CD4-positive, alpha-beta T cell (primary cell): Measurements from ENCODE around the gene RNF213. TPM values are rescaled to one million over a fixed set of nuclear protein-coding genes. Genes with fewer than 3 reads are reported as not detected.

Experiments
- ATAC-seq: fragments of 200-7000 bp; cut with Tn5 transposase; one replicate; pipeline ENCODE4 v1.10.0; 2022; ENCODE audit warnings: mild to moderate bottlenecking; ENCODE audit not compliant: poor library complexity
- CTCF ChIA-PET: fragments of 350-600 bp; sonication (Branson Sonifier 250); formaldehyde crosslinking; loops from one replicate; lab custom pipeline; 2021; ENCODE audit warnings: antibody characterized with exemption, inconsistent platforms; lab: Charles Lee
- POLR2A ChIA-PET: fragments of 350-600 bp; sonication (Branson Sonifier 250); formaldehyde crosslinking; loops from one replicate; lab custom pipeline; 2021; ENCODE audit warnings: antibody characterized with exemption, inconsistent platforms; lab: Charles Lee
- DNase-seq, 14 experiments: peaks; one replicate each; pipeline ENCODE4 v3.0.0-alpha.2; 2013 to 2020; ENCODE audit warnings: mixed read lengths in 2 of 14
- H3K27ac ChIP-seq, 2 donors: one replicate each; pipeline versions ENCODE4 v1.5.1 to v1.7.0; 2013; ENCODE audit warnings: low read length in 2 of 2, low read depth in 1 of 2, mild to moderate bottlenecking in 1 of 2
- H3K27me3 ChIP-seq, 2 experiments: 1 replicate in 1 of 2; 2 replicates in 1 of 2; pipeline versions ENCODE4 v1.6.1 to v1.7.0; 2013; ENCODE audit warnings: low read length in 2 of 2, control low read depth in 1 of 2, mild to moderate bottlenecking in 1 of 2, moderate library complexity in 1 of 2; ENCODE audit not compliant: insufficient read depth in 2 of 2, control insufficient read depth in 1 of 2
- H3K36me3 ChIP-seq: one replicate; pipeline ENCODE4 v1.6.1; 2013; ENCODE audit warnings: low read length, control low read depth; ENCODE audit not compliant: insufficient read depth
- H3K4me1 ChIP-seq: one replicate; pipeline ENCODE4 v1.6.1; 2013; ENCODE audit warnings: low read length, control low read depth; ENCODE audit not compliant: insufficient read depth
- H3K4me3 ChIP-seq: one replicate; pipeline ENCODE4 v1.5.1; 2013; ENCODE audit warnings: mild to moderate bottlenecking, low read length, moderate library complexity
- H3K9me3 ChIP-seq, 2 experiments: 1 replicate in 1 of 2; 2 replicates in 1 of 2; pipeline versions ENCODE4 v1.6.1 to v1.7.0; 2013; ENCODE audit warnings: low read length in 2 of 2, mild to moderate bottlenecking in 2 of 2, control low read depth in 1 of 2, moderate library complexity in 1 of 2; ENCODE audit not compliant: control insufficient read depth in 1 of 2, insufficient read depth in 1 of 2
- H3K27ac Mint-ChIP-seq: one replicate; pipeline ENCODE4 v1.8.0; 2020; ENCODE audit warnings: mixed read lengths
- H3K27me3 Mint-ChIP-seq: one replicate; pipeline ENCODE4 v1.8.0; 2021; ENCODE audit warnings: mixed read lengths
- H3K36me3 Mint-ChIP-seq: one replicate; pipeline ENCODE4 v1.8.0; 2021; ENCODE audit warnings: low read depth, mixed read lengths
- H3K4me1 Mint-ChIP-seq: one replicate; pipeline ENCODE4 v1.8.0; 2021; ENCODE audit warnings: low read depth, mixed read lengths
- H3K4me3 Mint-ChIP-seq: one replicate; pipeline ENCODE4 v1.8.0; 2020; ENCODE audit warnings: mild to moderate bottlenecking, mixed read lengths
- H3K9me3 Mint-ChIP-seq: one replicate; pipeline ENCODE4 v1.8.0; 2020; ENCODE audit warnings: mixed read lengths
- CTCF ChIP-seq: fragments of 200-600 bp; IDR thresholded peaks from one replicate; pipeline ENCODE4 v1.8.0; 2022; ENCODE audit warnings: antibody characterized with exemption, mild to moderate bottlenecking
- intact Hi-C, 2 experiments: fragments of 100-400 bp; cut with DNase I in 1 of 2; cut with micrococcal nuclease in 1 of 2; formaldehyde crosslinking; loops; one replicate each; pipeline versions ENCODE4 v1.15.1 to v1.9.0; 2023 to 2025; cut with DNase I, micrococcal nuclease
- total RNA-seq, 174 experiments: library from RNA in 2 of 174; stranded (reverse) in 2 of 174; gene quantifications; one replicate each; pipeline ENCODE4 v1.2.3 and lab custom pipeline; 2021 to 2026

RNF213 gene
- total RNA-seq, 2 experiments from 2014 or later: 290 to 312 TPM

- TF ChIP-seq CTCF: no peak
- ATAC-seq: no peak
- Mint-ChIP-seq H3K4me1 (no peaks in the 10 kb centered on the region), H3K9me3 (no peaks in the 10 kb centered on the region), H3K4me3 (no peak overlapping the region), H3K27me3 (no peaks in the 10 kb centered on the region), H3K27ac (no peak overlapping the region), H3K36me3 (peaks cover 96% of the 10 kb centered on the region)
- H3K9me3 ChIP-seq: no peaks in the 10 kb centered on the region
- no peak overlapping the region for H3K4me3 ChIP-seq
- H3K36me3 ChIP-seq: peaks cover 98% of the 10 kb centered on the region
- no peaks in the 10 kb centered on the region for H3K27me3 ChIP-seq
- H3K27ac ChIP-seq: no peak overlapping the region
- intact Hi-C loops: no loop called here
- no peaks in the 10 kb centered on the region for H3K4me1 ChIP-seq
- no peak for DNase-seq
- POLR2A ChIA-PET: no interaction called here
- CTCF ChIA-PET: no interaction called here
Measured at GRCh38 chr17:80388601-80389000, 127.9 kb downstream of the RNF213 start.

GRCh38 chr17:80389011-80389995 lies 128.7 kb downstream of the RNF213 start:
- Histone ChIP-seq H3K9me3 (no peaks in the 10 kb centered on the region), H3K27me3 (no peaks in the 10 kb centered on the region), H3K4me3 (no peak overlapping the region), H3K27ac (no peak overlapping the region), H3K4me1 (no peaks in the 10 kb centered on the region), H3K36me3 (peaks cover 98% of the 10 kb centered on the region)
- ChIA-PET POLR2A (no interaction called here), CTCF (no interaction called here)
- ATAC-seq (no peak), DNase-seq (no peak)
- Mint-ChIP-seq H3K9me3 (no peaks in the 10 kb centered on the region), H3K4me3 (no peak overlapping the region), H3K4me1 (no peaks in the 10 kb centered on the region), H3K27me3 (no peaks in the 10 kb centered on the region), H3K36me3 (peaks cover 96% of the 10 kb centered on the region), H3K27ac (no peak overlapping the region)
- intact Hi-C loops: no loop called here
- no peak for TF ChIP-seq CTCF

GRCh38 chr17:80393241-80393890 lies 132.7 kb downstream of the RNF213 start:
- no peaks in the 10 kb centered on the region for H3K27me3 ChIP-seq
- Mint-ChIP-seq H3K9me3 (no peaks in the 10 kb centered on the region), H3K27me3 (no peaks in the 10 kb centered on the region), H3K36me3 (peaks cover 77% of the 10 kb centered on the region), H3K4me1 (no peaks in the 10 kb centered on the region), H3K4me3 (no peak overlapping the region), H3K27ac (no peak overlapping the region)
- no peak for TF ChIP-seq CTCF
- H3K4me3 ChIP-seq: no peak overlapping the region
- H3K4me1 ChIP-seq: peaks cover 5% of the 10 kb centered on the region
- no peak for DNase-seq
- ChIA-PET POLR2A (no interaction called here), CTCF (interaction anchor here (0.8 kb wide), 1 partner anchor 11 kb away, joined by 3 read pairs; no protein-coding TSS in a partner anchor)
- H3K27ac ChIP-seq: no peak overlapping the region
- peaks cover 75% of the 10 kb centered on the region for H3K36me3 ChIP-seq
- H3K9me3 ChIP-seq: no peaks in the 10 kb centered on the region
- ATAC-seq: no peak
- intact Hi-C loops: no loop called here
